Stimulated activated CD4-positive, alpha-beta T cell treated with anti-CD3 and anti-CD28 coated beads, TNF-alpha, amount 100 ng/mL, for 4 hours (primary cell): ENCODE measurements around the gene TRIM25.

ENCODE experiments used
- DNase-seq, 3 experiments: peaks; one replicate each; pipeline ENCODE4 v3.0.0-alpha.2; 2020; ENCODE audit warnings: low read depth in 3 of 3

The TRIM25 gene

GRCh38 chr17:56866076-56866475 lies 47.8 kb downstream of the TRIM25 start:
- no peak for DNase-seq

GRCh38 chr17:56863974-56864373 lies 49.9 kb downstream of the TRIM25 start:
- no peak for DNase-seq

DNA sequence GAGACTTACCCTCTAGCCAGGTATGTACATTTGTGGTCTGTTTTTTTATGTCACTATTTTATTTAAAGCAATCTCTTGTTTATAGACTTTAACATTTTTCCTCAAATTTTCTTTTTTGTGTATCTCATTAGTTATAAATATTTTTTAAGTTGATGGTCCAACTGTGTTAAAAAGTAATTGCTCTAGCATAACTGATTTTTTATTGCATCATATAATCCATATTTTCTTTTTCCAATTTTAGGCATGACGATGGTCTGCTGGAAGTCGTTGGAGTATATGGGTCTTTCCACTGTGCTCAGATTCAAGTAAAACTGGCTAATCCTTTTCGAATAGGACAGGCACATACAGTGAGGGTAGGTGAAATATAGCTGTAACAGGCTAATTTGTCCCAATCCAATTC lies 52.0 kb downstream of the TRIM25 start:
- DNase-seq: no peak

DNA sequence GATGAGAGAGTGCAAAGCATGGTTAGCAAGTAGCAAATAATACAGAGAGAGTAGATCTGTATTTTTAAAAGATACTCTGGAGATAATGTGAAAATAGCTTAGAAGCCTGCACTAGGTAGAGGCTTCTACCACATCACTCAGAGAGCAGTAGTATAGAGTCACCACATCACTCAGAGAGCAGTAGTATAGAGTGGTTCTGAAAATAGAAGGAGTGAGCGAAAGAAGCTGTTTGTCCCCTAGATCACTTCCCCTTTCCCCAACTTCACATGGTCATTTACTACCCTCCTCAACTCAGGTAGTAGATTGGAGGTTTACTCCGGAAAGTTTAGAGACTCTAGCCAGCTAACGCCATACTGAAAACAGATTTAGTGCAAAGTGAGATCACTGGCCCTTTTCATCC lies 62.8 kb downstream of the TRIM25 start:
- DNase-seq: no peak

DNA sequence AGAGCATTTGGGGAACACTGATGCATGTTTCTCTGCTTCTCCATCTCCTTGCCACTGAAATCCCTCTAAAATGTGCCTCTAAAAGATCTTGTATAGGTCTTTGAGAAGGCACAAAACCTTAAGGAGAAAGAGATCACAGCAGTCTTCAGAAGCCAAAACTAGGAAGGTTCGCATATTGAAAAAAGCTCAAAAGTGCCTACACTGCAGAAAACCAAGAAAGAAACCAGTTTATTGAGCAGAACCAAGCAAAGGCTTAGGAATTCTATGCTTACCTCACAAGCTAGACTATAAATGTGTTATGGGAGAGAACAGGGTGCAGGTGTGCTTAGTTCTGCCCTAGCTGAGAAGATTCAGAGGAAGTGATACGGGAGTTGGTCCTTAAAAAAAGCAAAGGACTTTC lies 63.3 kb downstream of the TRIM25 start:
- DNase-seq: no peak

GRCh38 chr17:56849131-56849530 lies 64.7 kb downstream of the TRIM25 start:
- no peak for DNase-seq

DNA sequence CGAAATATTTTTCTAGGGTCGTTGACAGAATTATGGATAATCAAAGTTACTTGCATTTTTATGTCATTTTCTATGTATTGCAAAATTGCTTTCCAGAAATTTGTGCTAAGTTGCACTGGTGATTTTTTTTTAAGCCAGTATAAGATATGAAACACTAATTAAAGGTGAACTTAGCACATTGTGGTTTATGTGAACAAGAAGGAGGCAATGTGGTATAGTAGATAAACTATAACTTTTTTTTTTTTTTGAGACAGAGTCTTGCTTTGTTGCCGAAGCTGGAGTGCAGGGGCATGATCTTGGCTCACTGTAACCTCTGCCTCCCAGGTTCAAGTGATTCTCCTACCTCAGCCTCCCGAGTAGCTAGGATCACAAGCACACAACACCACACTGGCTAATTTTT lies 66.7 kb downstream of the TRIM25 start:
- DNase-seq: no peak

DNA sequence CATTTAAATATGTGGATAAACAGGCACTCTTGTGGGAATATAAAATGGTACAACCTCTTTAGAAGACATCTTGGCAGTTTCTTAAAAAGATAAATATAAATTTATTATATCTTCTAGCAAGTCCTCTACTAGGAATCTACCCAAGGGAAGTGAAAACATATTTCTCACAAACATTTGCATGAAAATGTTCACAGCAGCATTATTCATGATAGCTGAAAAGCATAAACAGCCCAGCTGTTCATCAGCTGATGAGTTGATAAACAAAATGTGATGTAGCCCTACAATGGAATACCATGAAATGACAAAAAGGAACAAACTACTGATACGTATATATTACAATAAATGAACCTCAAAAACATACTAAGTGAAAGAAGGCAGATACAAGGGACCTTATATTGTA lies 67.9 kb downstream of the TRIM25 start:
- no peak for DNase-seq

- DNase-seq: no peak
Observed at GRCh38 chr17:56842577-56842976, 71.3 kb downstream of the TRIM25 start.

DNA sequence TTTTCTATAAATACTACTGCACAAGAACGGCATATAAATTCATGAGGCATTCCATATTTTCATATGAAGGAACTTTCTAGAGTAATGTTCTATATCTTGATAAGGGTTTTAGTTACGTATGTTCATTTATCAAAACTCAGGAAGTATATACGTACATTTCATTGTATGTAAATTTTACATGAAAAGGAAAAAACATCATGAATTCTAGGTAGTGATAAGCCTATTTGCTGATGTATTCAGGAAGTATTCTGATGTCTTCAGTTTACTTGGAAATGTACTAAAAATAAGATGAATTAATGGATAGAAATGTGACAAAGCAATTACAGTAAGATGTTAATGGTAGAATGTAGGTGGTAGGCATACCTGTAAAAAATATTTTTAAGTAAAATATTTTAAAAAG lies 75.2 kb downstream of the TRIM25 start:
- DNase-seq: no peak
